Measurements from ENCODE around the gene TPRA1. TPM values are rescaled to one million over a fixed set of nuclear protein-coding genes. Genes with fewer than 3 reads are reported as not detected.

TPRA1 gene
- total and polyA plus RNA-seq, 8 donors = 10.1 to 46.4 (median 19.6) TPM

- intact Hi-C loops (cut with DNase I; ENCODE audit: low total_unique reads) = no loop called here
- no peak for DNase-seq
- 56 to 77% (median 68%) methylated on average over 3 of the region's 3 CpGs for WGBS, 5 donors
Measured at GRCh38 chr3:127560051-127560787, 30.3 kb downstream of the TPRA1 start.

DNA sequence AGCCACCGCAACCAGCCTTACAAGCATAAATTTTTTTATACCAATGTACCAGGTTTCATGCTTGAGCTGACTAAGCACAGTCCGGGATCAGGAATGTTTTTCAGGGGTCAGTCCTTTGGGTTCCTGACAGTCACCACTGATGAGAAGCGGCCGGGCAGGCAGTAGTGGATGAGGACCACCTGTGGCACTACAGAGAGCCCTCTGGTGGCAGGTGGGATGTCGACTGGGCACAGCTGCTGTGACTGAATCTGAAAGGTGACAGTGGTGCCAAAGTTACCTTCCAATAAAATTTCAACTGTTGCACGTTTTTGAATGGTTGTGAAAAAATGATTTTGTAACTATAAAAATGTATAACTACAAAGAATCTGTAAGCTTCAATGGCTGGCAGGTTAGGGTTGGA is 34.0 kb downstream of the TPRA1 start:
- Histone ChIP-seq H3K36me3 (no peaks in the 10 kb centered on the region), H3K27me3 (no peaks in the 10 kb centered on the region), H3K4me3 (no peak overlapping the region), H3K27ac (no peak overlapping the region), H3K9me3 (peaks cover 0 to 6% (median 0%) of the 10 kb centered on the region in 4 donors), H3K4me1 (no peaks in the 10 kb centered on the region)
- intact Hi-C loops (cut with DNase I; ENCODE audit: low total_unique reads) = no loop called here
- DNase-seq = no peak
- WGBS, 5 donors = 45 to 70% (median 53%) methylated on average over 6 of the region's 6 CpGs
- TF ChIP-seq POLR2A (IDR thresholded peaks at IDR 0.05) (no peak), CTCF (IDR thresholded peaks at IDR 0.05) (no peak), POLR2AphosphoS5 (IDR thresholded peaks at IDR 0.05) (no peak), EP300 (IDR thresholded peaks at IDR 0.05) (no peak)

More at GRCh38 chr3:127560051-127560787, 30.3 kb downstream of the TPRA1 start:
- Histone ChIP-seq H3K27ac (no peak overlapping the region), H3K27me3 (no peaks in the 10 kb centered on the region), H3K9me3 (peaks cover 0 to 6% (median 0%) of the 10 kb centered on the region in 4 donors), H3K36me3 (no peaks in the 10 kb centered on the region), H3K4me1 (no peaks in the 10 kb centered on the region), H3K4me3 (no peak overlapping the region)
- TF ChIP-seq POLR2A (IDR thresholded peaks at IDR 0.05) = no peak
- no peak for TF ChIP-seq CTCF (IDR thresholded peaks at IDR 0.05)
- TF ChIP-seq EP300 (IDR thresholded peaks at IDR 0.05) = no peak
- no peak for TF ChIP-seq POLR2AphosphoS5 (IDR thresholded peaks at IDR 0.05)

- no peaks in the 10 kb centered on the region for H3K27me3 ChIP-seq
- WGBS, 5 donors = 56 to 73% (median 63%) methylated on average over 4 of the region's 4 CpGs
- no peaks in the 10 kb centered on the region for H3K36me3 ChIP-seq
- H3K4me1 ChIP-seq = no peaks in the 10 kb centered on the region
- no peak for DNase-seq
- no peak for TF ChIP-seq POLR2AphosphoS5 (IDR thresholded peaks at IDR 0.05)
- no peak for TF ChIP-seq EP300 (IDR thresholded peaks at IDR 0.05)
- TF ChIP-seq CTCF (IDR thresholded peaks at IDR 0.05) = no peak
- no peak for TF ChIP-seq POLR2A (IDR thresholded peaks at IDR 0.05)
- no peak overlapping the region for H3K27ac ChIP-seq
- H3K9me3 ChIP-seq = peaks cover 0 to 6% (median 0%) of the 10 kb centered on the region in 4 donors
- no peak overlapping the region for H3K4me3 ChIP-seq
- intact Hi-C loops (cut with DNase I; ENCODE audit: low total_unique reads) = no loop called here
Measured at GRCh38 chr3:127555108-127555507, 35.4 kb downstream of the TPRA1 start.

DNA sequence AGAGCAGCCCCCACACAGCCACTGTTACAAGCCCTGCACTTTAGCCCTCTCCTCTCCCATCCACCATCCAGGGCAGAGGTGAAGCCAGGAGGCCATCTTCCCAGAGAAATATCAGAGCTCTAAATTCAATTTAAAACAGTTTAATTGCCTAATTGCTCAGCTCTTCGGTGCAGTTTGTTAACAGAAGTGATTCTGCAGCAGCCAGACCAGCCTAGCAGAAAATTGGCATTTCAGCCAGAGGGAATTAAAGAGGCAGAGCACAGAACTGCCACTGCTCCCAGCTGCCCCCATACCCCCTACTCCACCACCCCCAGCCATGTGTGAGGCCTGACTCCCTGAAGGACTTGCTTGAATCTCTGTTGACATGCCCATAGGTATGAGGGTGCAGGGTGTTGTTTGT is 38.5 kb downstream of the TPRA1 start:
- no peaks in the 10 kb centered on the region for H3K9me3 ChIP-seq
- no peaks in the 10 kb centered on the region for H3K27me3 ChIP-seq
- intact Hi-C loops (cut with DNase I; ENCODE audit: low total_unique reads) = no loop called here
- H3K4me1 ChIP-seq = peaks cover 9 to 14% (median 13%) of the 10 kb centered on the region in 4 donors
- no peak for DNase-seq
- no peak overlapping the region for H3K27ac ChIP-seq
- H3K4me3 ChIP-seq = no peak overlapping the region
- TF ChIP-seq CTCF (IDR thresholded peaks at IDR 0.05) (no peak), EP300 (IDR thresholded peaks at IDR 0.05) (no peak), POLR2AphosphoS5 (IDR thresholded peaks at IDR 0.05) (no peak), POLR2A (IDR thresholded peaks at IDR 0.05) (no peak)
- 30 to 55% (median 52%) methylated on average over 1 of the region's 1 CpG for WGBS, 5 donors
- H3K36me3 ChIP-seq = no peaks in the 10 kb centered on the region
